HG03354 (cell line): ENCODE data around the gene PNMA1.

Experiments
- ATAC-seq: cut with Tn5 transposase; IDR thresholded peaks from one replicate; pipeline ENCODE4 v1.9.1; 2021; ENCODE audit warnings: mild to moderate bottlenecking; ENCODE audit not compliant: unreplicated experiment, poor library complexity, severe bottlenecking

The PNMA1 gene

GRCh38 chr14:73686901-73687300 lies 27.3 kb downstream of the PNMA1 start:
- no peak for ATAC-seq

- ATAC-seq: no peak
Observed at GRCh38 chr14:73685328-73685727, 28.9 kb downstream of the PNMA1 start.

DNA sequence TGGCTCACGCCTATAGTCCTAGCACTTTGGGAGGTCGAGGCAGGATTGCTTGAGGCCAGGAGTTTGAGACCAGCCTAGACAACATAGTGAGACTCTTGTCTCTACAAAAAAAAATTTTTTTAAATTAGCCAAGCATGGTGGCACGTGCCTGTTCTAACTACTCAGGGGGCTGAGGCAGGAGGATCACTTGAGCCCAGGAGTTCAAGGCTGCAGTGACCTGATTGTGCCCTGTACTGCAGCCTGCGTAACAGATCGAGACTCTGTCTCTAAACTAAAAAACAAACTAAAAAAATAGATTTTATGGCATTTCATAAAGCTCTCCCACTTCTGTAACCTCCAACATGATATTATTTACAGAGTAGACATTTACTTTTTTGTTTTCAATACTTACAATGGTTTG lies 29.6 kb downstream of the PNMA1 start:
- ATAC-seq: no peak

DNA sequence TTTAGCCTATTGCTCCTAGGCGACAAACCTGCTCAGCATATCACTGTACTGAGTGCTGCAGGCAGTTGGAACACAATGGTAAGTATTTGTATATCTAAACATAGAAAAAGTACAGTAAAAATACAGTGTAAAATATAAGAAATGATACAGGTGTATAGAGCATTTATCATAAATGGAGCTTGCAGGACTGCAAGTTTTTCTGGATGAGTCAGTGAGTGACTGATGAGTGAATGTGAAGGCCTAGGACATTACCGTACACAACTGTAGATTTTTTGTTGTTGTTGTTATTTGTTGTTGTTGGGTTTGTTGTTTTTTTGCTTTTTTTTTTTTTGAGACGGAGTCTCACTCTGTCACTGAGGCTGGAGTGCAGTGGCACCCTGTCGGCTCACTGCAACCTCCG lies 33.4 kb downstream of the PNMA1 start:
- no peak for ATAC-seq

- ATAC-seq: no peak
Observed at GRCh38 chr14:73678698-73679097, 35.5 kb downstream of the PNMA1 start.

- ATAC-seq: no peak
Observed at GRCh38 chr14:73674986-73675385, 39.2 kb downstream of the PNMA1 start.

- ATAC-seq: no peak
Observed at GRCh38 chr14:73667854-73668253, 46.3 kb downstream of the PNMA1 start.

DNA sequence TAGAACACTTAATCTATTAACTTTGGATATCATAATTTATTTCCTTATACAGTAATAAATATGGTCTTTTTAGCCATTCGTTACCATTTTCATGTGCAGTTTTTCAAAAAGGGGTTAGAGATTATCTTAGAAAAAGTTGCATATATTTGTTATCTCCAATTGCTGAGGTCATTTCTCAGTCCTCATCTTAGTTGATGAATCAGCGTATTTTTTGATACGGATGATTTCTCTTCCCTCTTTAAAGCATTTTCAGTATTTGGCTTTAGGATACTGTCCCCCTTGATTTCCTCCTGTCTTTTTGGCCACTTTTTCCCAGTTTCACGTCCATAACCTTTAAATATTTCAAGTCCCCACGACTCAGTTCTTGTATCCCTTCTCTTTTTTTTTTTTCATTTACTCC lies 47.6 kb downstream of the PNMA1 start:
- no peak for ATAC-seq

GRCh38 chr14:73665130-73665529 lies 49.1 kb downstream of the PNMA1 start:
- no peak for ATAC-seq

GRCh38 chr14:73663548-73664212 lies 50.5 kb downstream of the PNMA1 start:
- ATAC-seq: no peak

GRCh38 chr14:73662487-73662943 lies 51.7 kb downstream of the PNMA1 start:
- ATAC-seq: no peak

- ATAC-seq: no peak
Observed at GRCh38 chr14:73661872-73662271, 52.3 kb downstream of the PNMA1 start.
